Neural cell (in vitro differentiated cells): ENCODE data around the gene RANGRF.

Experiments
- CTCF ChIP-seq: fragments of 450-650 bp; IDR thresholded peaks from 2 replicates; pipeline ENCODE4 v1.5.1; 2014; ENCODE audit warnings: antibody characterized with exemption, mild to moderate bottlenecking, moderate library complexity; ENCODE audit not compliant: poor library complexity, severe bottlenecking
- EP300 ChIP-seq: fragments of 450-650 bp; conservative IDR thresholded peaks from 2 replicates; pipeline ENCODE4 v1.6.1; 2014; ENCODE audit warnings: antibody characterized with exemption, mild to moderate bottlenecking, moderate library complexity; ENCODE audit not compliant: poor library complexity, severe bottlenecking
- EZH2 ChIP-seq: fragments of 200-600, 300-800 bp; shearing (Covaris generic), sonication (generic); IDR thresholded peaks from 2 replicates; pipeline ENCODE4 v1.6.1; 2014; ENCODE audit warnings: antibody characterized with exemption, low read length, borderline replicate concordance, mild to moderate bottlenecking; ENCODE audit not compliant: insufficient read depth, poor library complexity, severe bottlenecking
- POLR2AphosphoS5 ChIP-seq: IDR thresholded peaks from 2 replicates; pipeline ENCODE4 v1.6.1; 2012
- SMC3 ChIP-seq: fragments of 450-650 bp; conservative IDR thresholded peaks from 2 replicates; pipeline ENCODE4 v1.6.1; 2014; ENCODE audit warnings: antibody characterized with exemption, mild to moderate bottlenecking, moderate library complexity; ENCODE audit not compliant: poor library complexity
- TAF1 ChIP-seq: IDR thresholded peaks from 2 replicates; pipeline ENCODE4 v1.6.1; 2012; ENCODE audit warnings: low read depth

DNA sequence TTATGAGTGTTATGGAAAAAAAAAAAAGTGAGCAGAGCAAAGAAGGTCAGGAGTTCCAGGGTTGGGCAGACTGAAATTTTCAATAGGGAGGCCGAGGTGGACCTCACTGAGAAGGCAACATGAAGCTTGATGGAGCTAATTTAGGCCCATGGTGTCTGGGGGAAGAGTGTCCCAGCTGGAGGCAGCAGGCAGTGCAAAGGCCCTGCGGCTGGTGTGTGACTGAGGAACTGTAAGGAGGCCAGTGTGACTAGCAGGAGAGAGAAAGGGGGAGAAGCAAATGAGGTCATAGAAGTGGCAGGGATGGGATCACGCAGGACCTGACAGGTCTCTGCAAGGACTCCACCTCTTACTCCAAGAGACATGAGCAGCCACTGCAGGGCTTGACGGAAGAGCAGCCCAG, 31.8 kb downstream of the RANGRF start:
- TF ChIP-seq CTCF (no peak), EZH2 (no peak), SMC3 (no peak), POLR2AphosphoS5 (no peak), EP300 (no peak), TAF1 (no peak)
